Parathyroid adenoma (tissue), 2 donors: ENCODE measurements around the gene GIGYF2.

ENCODE experiments used
- H2AFZ ChIP-seq: fragments of 300-600 bp; sonication (generic); one replicate; pipeline ENCODE4 v1.7.0; 2017; ENCODE audit warnings: antibody characterized with exemption, mild to moderate bottlenecking
- H3K27ac ChIP-seq: fragments of 300-600 bp; sonication (generic); one replicate; pipeline ENCODE4 v1.7.0; 2017
- H3K27me3 ChIP-seq: fragments of 300-600 bp; sonication (generic); one replicate; pipeline ENCODE4 v1.7.0; 2017; ENCODE audit warnings: low read length; ENCODE audit not compliant: control insufficient read depth, insufficient read depth
- H3K36me3 ChIP-seq: fragments of 300-600 bp; sonication (generic); one replicate; pipeline ENCODE4 v1.7.0; 2017; ENCODE audit warnings: low read length; ENCODE audit not compliant: control insufficient read depth, insufficient read depth
- H3K4me1 ChIP-seq: fragments of 300-600 bp; sonication (generic); one replicate; pipeline ENCODE4 v1.7.0; 2017; ENCODE audit warnings: control low read depth
- H3K4me2 ChIP-seq: fragments of 300-600 bp; sonication (generic); one replicate; pipeline ENCODE4 v1.7.0; 2017; ENCODE audit warnings: low read length
- H3K4me3 ChIP-seq: fragments of 300-600 bp; sonication (generic); one replicate; pipeline ENCODE4 v1.7.0; 2017; ENCODE audit warnings: low read depth, low read length
- H3K79me2 ChIP-seq: fragments of 300-600 bp; sonication (generic); one replicate; pipeline ENCODE4 v1.7.0; 2017; ENCODE audit warnings: control low read depth
- H3K9ac ChIP-seq: fragments of 300-600 bp; sonication (generic); one replicate; pipeline ENCODE4 v1.7.0; 2017; ENCODE audit warnings: mild to moderate bottlenecking
- H3K9me3 ChIP-seq: fragments of 300-600 bp; sonication (generic); one replicate; pipeline ENCODE4 v1.7.0; 2017; ENCODE audit warnings: low read length; ENCODE audit not compliant: control insufficient read depth
- TF ChIP-seq, protein P1 (sequence below): fragments of 300-600 bp; sonication (generic); IDR thresholded peaks from one replicate; pipeline ENCODE4 v1.7.0; 2017; ENCODE audit warnings: antibody characterized with exemption, mild to moderate bottlenecking
- donor health status: primary hyperparathyroidism.

The GIGYF2 gene

DNA sequence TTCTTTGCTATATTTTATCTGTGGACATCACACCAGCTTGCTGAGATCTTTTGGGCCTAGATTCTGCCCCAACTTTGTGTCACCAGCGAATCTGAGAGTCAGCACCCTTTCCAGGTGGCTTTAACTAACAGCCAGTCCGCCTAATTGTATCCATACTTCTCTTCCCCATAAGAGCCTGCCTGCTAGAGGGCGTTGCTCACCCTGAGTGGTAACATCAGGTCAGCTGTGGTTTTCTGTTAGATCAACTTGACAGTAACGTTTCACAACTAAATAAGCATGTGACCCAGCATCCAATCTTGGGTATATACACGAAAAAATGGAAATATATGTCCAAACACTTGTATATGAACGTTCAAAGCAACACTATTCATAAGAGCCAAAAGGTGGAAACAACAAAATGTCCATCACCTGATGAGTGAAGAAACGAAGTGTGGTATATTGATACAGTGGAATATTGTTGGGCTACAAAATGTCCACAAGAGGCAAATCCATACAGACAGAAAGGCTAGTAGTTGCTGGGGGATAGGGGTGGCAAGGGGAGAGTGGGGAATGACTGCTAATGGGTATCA, 38.8 kb upstream of the GIGYF2 start:
- no peaks in the 10 kb centered on the region for H3K4me1 ChIP-seq
- no peak overlapping the region for H3K9ac ChIP-seq
- no peak overlapping the region for H3K27ac ChIP-seq
- TF ChIP-seq, protein P1, sequence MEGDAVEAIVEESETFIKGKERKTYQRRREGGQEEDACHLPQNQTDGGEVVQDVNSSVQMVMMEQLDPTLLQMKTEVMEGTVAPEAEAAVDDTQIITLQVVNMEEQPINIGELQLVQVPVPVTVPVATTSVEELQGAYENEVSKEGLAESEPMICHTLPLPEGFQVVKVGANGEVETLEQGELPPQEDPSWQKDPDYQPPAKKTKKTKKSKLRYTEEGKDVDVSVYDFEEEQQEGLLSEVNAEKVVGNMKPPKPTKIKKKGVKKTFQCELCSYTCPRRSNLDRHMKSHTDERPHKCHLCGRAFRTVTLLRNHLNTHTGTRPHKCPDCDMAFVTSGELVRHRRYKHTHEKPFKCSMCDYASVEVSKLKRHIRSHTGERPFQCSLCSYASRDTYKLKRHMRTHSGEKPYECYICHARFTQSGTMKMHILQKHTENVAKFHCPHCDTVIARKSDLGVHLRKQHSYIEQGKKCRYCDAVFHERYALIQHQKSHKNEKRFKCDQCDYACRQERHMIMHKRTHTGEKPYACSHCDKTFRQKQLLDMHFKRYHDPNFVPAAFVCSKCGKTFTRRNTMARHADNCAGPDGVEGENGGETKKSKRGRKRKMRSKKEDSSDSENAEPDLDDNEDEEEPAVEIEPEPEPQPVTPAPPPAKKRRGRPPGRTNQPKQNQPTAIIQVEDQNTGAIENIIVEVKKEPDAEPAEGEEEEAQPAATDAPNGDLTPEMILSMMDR: peak; percentile 15
- H3K27me3 ChIP-seq: no peaks in the 10 kb centered on the region
- H3K79me2 ChIP-seq: no peaks in the 10 kb centered on the region
- no peak overlapping the region for H3K4me3 ChIP-seq
- no peak overlapping the region for H3K4me2 ChIP-seq
- H3K9me3 ChIP-seq: no peaks in the 10 kb centered on the region
- H2AFZ ChIP-seq: no peak overlapping the region
- no peaks in the 10 kb centered on the region for H3K36me3 ChIP-seq

DNA sequence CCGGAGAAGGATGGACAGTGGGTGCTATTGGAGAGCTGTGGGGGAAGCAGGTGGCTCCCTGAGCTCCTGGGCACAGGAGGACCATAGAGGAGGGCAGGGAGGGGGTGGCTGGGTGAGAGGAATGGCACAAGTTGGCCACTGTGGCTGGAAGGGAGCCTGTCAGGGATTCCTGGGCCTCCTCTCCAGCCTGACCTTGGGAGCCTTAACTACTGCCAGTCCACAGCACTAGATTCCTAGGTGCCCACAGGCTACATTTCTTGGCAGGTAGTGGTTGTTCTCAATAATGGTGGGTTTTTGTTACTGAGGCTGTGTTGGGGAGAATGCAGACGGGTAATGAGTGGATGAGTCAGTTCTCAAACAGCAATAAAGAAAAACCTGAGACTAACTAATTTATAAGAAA, 37.8 kb upstream of the GIGYF2 start:
- Histone ChIP-seq H3K9me3 (no peaks in the 10 kb centered on the region), H3K79me2 (no peaks in the 10 kb centered on the region), H3K36me3 (no peaks in the 10 kb centered on the region), H2AFZ (no peak overlapping the region), H3K4me3 (no peak overlapping the region), H3K4me2 (no peak overlapping the region), H3K27ac (no peak overlapping the region), H3K4me1 (no peaks in the 10 kb centered on the region), H3K9ac (no peak overlapping the region), H3K27me3 (no peaks in the 10 kb centered on the region)
- TF ChIP-seq, protein P1: no peak

DNA sequence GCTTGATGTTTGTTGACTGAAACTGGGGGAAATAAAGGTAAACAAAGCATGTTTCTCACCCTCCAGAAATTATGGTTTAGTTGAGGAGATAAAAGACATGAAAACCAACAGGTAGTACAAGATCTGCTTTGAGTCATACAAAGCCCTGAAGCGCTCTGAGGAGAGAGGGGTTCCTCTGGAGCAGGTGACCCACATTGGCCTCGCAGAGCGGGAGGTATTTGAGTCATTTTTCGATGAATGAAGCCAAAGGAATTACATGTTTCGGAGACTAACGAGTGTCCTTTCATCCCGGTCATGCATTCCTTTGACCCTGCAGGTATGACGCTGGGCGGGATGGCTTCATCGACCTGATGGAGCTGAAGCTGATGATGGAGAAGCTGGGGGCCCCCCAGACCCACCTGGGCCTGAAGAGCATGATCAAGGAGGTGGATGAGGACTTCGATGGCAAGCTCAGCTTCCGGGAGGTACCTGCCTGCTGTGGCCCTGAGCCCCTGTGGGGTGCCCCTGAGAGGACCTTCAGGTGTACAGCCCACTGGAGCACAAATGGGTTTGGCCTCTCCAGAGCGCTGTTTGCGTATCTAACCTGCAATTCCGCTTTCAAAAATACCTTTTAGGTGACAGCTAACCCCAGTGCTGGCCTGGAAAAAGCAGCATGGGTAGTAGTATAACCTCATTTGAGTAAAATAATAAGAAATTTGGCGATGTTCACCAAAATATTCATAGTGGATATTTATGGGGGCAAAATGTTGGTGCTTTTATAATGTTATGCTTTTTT, 34.5 kb upstream of the GIGYF2 start:
- Histone ChIP-seq H3K4me2 (no peak overlapping the region), H3K4me1 (no peaks in the 10 kb centered on the region), H3K9ac (no peak overlapping the region), H3K36me3 (no peaks in the 10 kb centered on the region), H3K79me2 (no peaks in the 10 kb centered on the region), H3K9me3 (no peaks in the 10 kb centered on the region), H3K4me3 (no peak overlapping the region), H3K27ac (no peak overlapping the region), H3K27me3 (no peaks in the 10 kb centered on the region), H2AFZ (no peak overlapping the region)
- TF ChIP-seq, protein P1: no peak

DNA sequence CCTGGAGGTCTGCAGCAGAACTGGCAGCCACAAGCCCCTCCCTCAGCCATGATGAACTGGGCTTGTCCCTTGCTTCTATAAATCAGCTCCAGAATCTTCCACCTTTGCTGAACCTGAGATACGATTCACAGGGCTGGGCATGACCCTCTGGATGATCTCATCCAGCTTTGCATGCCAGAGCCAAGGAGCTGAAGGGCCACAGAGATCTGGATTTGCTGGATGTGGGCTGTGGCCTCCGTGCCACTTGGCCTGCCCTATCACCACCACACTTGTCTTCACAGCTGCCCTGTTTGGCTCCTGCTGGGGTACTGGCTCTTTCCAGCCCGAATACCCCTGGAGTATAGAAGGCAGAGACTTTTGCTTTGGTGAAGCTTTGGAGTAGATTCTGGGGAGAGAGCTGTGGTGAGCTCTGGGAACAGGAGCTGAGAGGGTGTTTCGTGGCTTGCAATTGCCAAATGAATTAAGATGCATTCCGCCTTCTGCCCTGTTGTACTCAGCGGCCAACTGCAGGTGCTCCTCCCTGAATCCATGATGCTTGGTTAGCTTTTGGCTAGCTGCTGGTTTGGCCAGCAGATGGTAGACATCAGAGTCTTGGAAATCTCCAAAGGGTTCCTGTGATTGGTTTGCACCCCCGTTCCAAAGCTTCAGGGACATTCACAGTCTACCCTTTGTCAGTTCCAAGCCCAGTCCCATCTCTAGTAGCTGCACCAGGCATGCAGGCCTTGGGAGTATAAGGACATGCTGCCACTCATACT, 30.9 kb upstream of the GIGYF2 start:
- H3K27me3 ChIP-seq: no peaks in the 10 kb centered on the region
- H3K9ac ChIP-seq: no peak overlapping the region
- no peaks in the 10 kb centered on the region for H3K4me1 ChIP-seq
- H2AFZ ChIP-seq: no peak overlapping the region
- H3K79me2 ChIP-seq: no peaks in the 10 kb centered on the region
- no peaks in the 10 kb centered on the region for H3K36me3 ChIP-seq
- H3K9me3 ChIP-seq: no peaks in the 10 kb centered on the region
- TF ChIP-seq, protein P1: no peak
- H3K4me3 ChIP-seq: no peak overlapping the region
- H3K4me2 ChIP-seq: no peak overlapping the region
- H3K27ac ChIP-seq: no peak overlapping the region
